ENCODE measurements around the gene ADAMTS3. TPM values are rescaled to one million over a fixed set of nuclear protein-coding genes. Genes with fewer than 3 reads are reported as not detected.

The ADAMTS3 gene
- total and polyA plus RNA-seq, 2 of the 13 experiments (the other 11 are each of a cell fraction or from before 2014, with no cell fraction given), result not detected

GRCh38 chr4:72507167-72507566 lies 61.9 kb downstream of the ADAMTS3 start:
- BruUV-seq (replicated peaks), result no TSS peak

More at GRCh38 chr4:72507167-72507566, 61.9 kb downstream of the ADAMTS3 start:
- ChIA-PET CTCF (ENCODE audit: low intra/inter-chr PET ratio, low total read pairs) (no interaction called here), POLR2A (no interaction called here)
- TF ChIP-seq KAT8 (CRISPR knock-in tag; IDR thresholded peaks at IDR 0.05), result no peak
- no peak for TF ChIP-seq AHDC1 (CRISPR knock-in tag; IDR thresholded peaks at IDR 0.05; ENCODE audit: borderline replicate concordance)
- TF ChIP-seq ZNF691 (CRISPR knock-in tag; IDR thresholded peaks at IDR 0.05; ENCODE audit: borderline replicate concordance, low read depth), result no peak
- no peak for TF ChIP-seq RELA (CRISPR knock-in tag; IDR thresholded peaks at IDR 0.05)
- TF ChIP-seq HMGA1 (CRISPR knock-in tag; conservative IDR thresholded peaks at IDR 0.05), result no peak
- TF ChIP-seq NR2C2 (CRISPR knock-in tag; IDR thresholded peaks at IDR 0.05; ENCODE audit: borderline replicate concordance), result no peak
- TF ChIP-seq AKAP8 (CRISPR knock-in tag; IDR thresholded peaks at IDR 0.05), result no peak
- TF ChIP-seq FOXO1 (CRISPR knock-in tag; IDR thresholded peaks at IDR 0.05), result no peak
- no peak for TF ChIP-seq CTCF (CRISPR knock-in tag; IDR thresholded peaks at IDR 0.05)
- no peak for TF ChIP-seq MED8 (CRISPR knock-in tag; IDR thresholded peaks at IDR 0.05; ENCODE audit: insufficient replicate concordance)
- TF ChIP-seq ZFY (CRISPR knock-in tag; IDR thresholded peaks at IDR 0.05), result no peak
- TF ChIP-seq ZNF788 (CRISPR knock-in tag; IDR thresholded peaks at IDR 0.05; ENCODE audit: borderline replicate concordance), result no peak
- WGBS (ENCODE audit: low lambda C conversion rate), result 2% methylated on average over 2 of the region's 2 CpGs
- Histone ChIP-seq H3K36me3 (replicated peaks in 1 of 2; ENCODE audit: control insufficient read depth in 1 of 2, insufficient read depth in 2 of 2, low read length in 2 of 2) (no peaks in the 10 kb centered on the region), H3K9ac (ENCODE audit: insufficient read depth, low read depth, low read length) (no peak overlapping the region), H3K9me3 (ENCODE audit: low read length) (no peaks in the 10 kb centered on the region), H2AFZ (ENCODE audit: low read length) (no peak overlapping the region), H4K20me1 (ENCODE audit: insufficient read depth, low read length) (no peaks in the 10 kb centered on the region), H3K27ac (ENCODE audit: extremely low read length, insufficient read depth, low read length) (no peak overlapping the region), H3K4me3 (replicated peaks in 1 of 3; ENCODE audit: insufficient read depth in 1 of 3, low read depth in 2 of 3, low read length in 3 of 3) (no peak overlapping the region), H3K27me3 (ENCODE audit: control insufficient read depth in 1 of 2, insufficient read depth in 2 of 2, low read length in 2 of 2) (no peaks in the 10 kb centered on the region), H3K79me2 (ENCODE audit: insufficient read depth, low read length) (no peaks in the 10 kb centered on the region), H3K4me2 (ENCODE audit: low read depth, low read length) (no peak overlapping the region), H3K4me1 (ENCODE audit: insufficient read depth, low read length) (no peaks in the 10 kb centered on the region)
- in situ Hi-C loops (cut with HindIII; ENCODE audit: extremely low pct_ligation_motif_present, low pct_unique_long_range_greater_than_20kb), result loop anchor here (5.0 kb wide), 1 partner anchor 510 kb away; no protein-coding TSS in a partner anchor
- no peak for ATAC-seq
- DNase-seq (ENCODE audit: low spot score), result no peak
- intact Hi-C loops (cut with micrococcal nuclease; ENCODE audit: unreplicated experiment), result loop anchor here (5.0 kb wide), 1 partner anchor 195 kb away; no protein-coding TSS in a partner anchor
- FAIRE-seq, result no peak

Data from HepG2 (cell line).